ENCODE results near the gene EFNA5. TPM values are rescaled to one million over a fixed set of nuclear protein-coding genes. Genes with fewer than 3 reads are reported as not detected.

Gene EFNA5
- total RNA-seq, 2 donors from 2014 or later, result 9.7 to 11.1 TPM

- no peak for TF ChIP-seq CTCF (IDR thresholded peaks at IDR 0.05)
- intact Hi-C loops (cut with DNase I), result no loop called here
Measured at GRCh38 chr5:107633171-107633901, 37.4 kb downstream of the EFNA5 start.

DNA sequence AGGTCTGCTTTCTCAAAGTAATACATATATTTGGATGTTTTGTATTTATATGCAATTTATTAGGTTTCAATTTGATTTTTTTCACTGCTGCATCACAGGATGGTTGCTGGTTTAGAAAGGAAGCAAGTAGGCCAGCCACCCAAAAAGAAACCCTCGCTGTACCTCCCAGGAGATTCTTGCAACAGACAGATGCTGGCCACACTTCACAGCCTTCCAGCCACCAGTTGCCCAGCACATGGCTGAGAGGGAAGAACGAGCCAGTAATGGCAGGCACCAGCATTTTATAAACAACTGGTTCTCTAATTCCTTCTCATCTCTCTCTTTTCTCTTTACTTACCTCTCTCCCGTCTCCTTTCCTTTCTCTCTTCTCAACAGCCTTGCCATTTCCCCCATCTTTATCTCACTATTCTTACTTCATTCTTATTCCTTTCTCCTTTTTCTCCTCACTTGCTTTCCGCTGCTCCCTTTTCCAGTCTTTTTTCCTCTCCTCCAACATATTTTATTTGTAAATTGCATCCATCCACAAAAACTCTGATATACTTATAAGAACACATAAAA lies 38.9 kb downstream of the EFNA5 start:
- Histone ChIP-seq H3K27ac (no peak overlapping the region), H3K36me3 (no peaks in the 10 kb centered on the region), H3K9ac (ENCODE audit: low read depth in 2 of 2, low read length in 2 of 2) (no peak overlapping the region), H3K4me1 (no peaks in the 10 kb centered on the region), H3K4me3 (no peak overlapping the region), H3K27me3 (no peaks in the 10 kb centered on the region), H3K9me3 (no peaks in the 10 kb centered on the region)
- intact Hi-C loops (cut with DNase I), result no loop called here
- DNase-seq, result no peak
- no peak for TF ChIP-seq CTCF (IDR thresholded peaks at IDR 0.05)

More at GRCh38 chr5:107633171-107633901, 37.4 kb downstream of the EFNA5 start:
- Histone ChIP-seq H3K27ac (no peak overlapping the region), H3K9ac (ENCODE audit: low read depth in 2 of 2, low read length in 2 of 2) (no peak overlapping the region), H3K27me3 (no peaks in the 10 kb centered on the region), H3K4me1 (no peaks in the 10 kb centered on the region), H3K9me3 (no peaks in the 10 kb centered on the region), H3K4me3 (no peak overlapping the region), H3K36me3 (no peaks in the 10 kb centered on the region)
- DNase-seq, result no peak

- no peak overlapping the region for H3K9ac ChIP-seq (ENCODE audit: low read depth in 2 of 2, low read length in 2 of 2)
- TF ChIP-seq CTCF (IDR thresholded peaks at IDR 0.05), result no peak
- intact Hi-C loops (cut with DNase I), result no loop called here
- no peaks in the 10 kb centered on the region for H3K4me1 ChIP-seq
- H3K27me3 ChIP-seq, result no peaks in the 10 kb centered on the region
- peak overlapping the region; percentile 44 for H3K27ac ChIP-seq
- no peak overlapping the region for H3K4me3 ChIP-seq
- no peak for DNase-seq
- no peaks in the 10 kb centered on the region for H3K9me3 ChIP-seq
- H3K36me3 ChIP-seq, result no peaks in the 10 kb centered on the region
Measured at GRCh38 chr5:107630184-107630583, 40.6 kb downstream of the EFNA5 start.

DNA sequence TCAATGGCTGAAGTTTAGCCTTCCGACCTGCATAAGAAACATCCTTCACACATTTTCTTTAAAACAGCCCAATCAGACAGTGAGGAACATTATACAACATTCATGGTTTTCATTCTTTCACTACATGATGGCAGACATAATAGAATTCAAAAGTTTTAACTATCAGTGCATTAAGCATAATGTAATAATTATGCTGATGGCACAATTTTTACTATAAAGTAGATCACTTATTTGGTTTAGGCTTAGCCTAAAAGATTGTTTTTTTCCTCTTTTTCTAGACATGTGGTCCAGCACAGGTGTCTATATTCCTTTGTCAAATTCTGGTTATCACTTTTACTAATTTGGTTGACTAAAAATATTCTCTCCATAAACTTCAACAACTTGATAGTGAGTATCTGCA lies 46.5 kb downstream of the EFNA5 start:
- H3K9me3 ChIP-seq, result no peaks in the 10 kb centered on the region
- TF ChIP-seq CTCF (IDR thresholded peaks at IDR 0.05), result no peak
- H3K36me3 ChIP-seq, result no peaks in the 10 kb centered on the region
- H3K4me3 ChIP-seq, result no peak overlapping the region
- H3K9ac ChIP-seq (ENCODE audit: low read depth in 2 of 2, low read length in 2 of 2), result no peak overlapping the region
- intact Hi-C loops (cut with DNase I), result no loop called here
- H3K4me1 ChIP-seq, result no peaks in the 10 kb centered on the region
- no peak overlapping the region for H3K27ac ChIP-seq
- no peak for DNase-seq
- no peaks in the 10 kb centered on the region for H3K27me3 ChIP-seq

DNA sequence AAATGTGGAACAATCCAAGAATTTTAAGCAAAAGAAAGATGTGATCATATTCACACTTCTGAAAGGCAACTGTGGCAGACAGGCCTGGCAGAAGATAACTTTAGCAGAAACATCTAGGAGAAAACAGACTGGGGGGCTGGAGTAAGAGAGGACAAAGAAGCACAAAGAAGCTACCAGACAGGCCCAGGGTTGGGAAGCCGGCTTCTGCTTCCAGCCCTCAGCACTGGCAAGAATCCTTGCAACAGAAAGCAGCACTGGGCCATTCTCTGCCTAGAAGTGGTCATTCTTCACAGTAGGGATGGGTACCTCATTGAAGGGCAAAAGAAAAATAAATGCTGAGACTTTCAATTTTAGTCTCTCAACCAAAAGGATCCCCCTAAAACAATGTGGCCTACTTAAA lies 49.6 kb downstream of the EFNA5 start:
- no peaks in the 10 kb centered on the region for H3K9me3 ChIP-seq
- H3K4me1 ChIP-seq, result no peaks in the 10 kb centered on the region
- no peaks in the 10 kb centered on the region for H3K27me3 ChIP-seq
- no peak overlapping the region for H3K9ac ChIP-seq (ENCODE audit: low read depth in 2 of 2, low read length in 2 of 2)
- no peak for TF ChIP-seq CTCF (IDR thresholded peaks at IDR 0.05)
- no peak for DNase-seq
- intact Hi-C loops (cut with DNase I), result no loop called here
- no peak overlapping the region for H3K27ac ChIP-seq
- H3K36me3 ChIP-seq, result no peaks in the 10 kb centered on the region
- no peak overlapping the region for H3K4me3 ChIP-seq

All from colonic mucosa (tissue), 4 donors.